NCI-H748 treated with DMSO at 0.1 percent for 48 hours (cell line): Measurements from ENCODE around the gene HRK.
A peak's percentile ranks its signal among the peaks of the same experiment; 100 is the strongest.
"Not testable (repeated sequence)": the region's sequence is repeated elsewhere in the genome, so short reads cannot be mapped to it uniquely, and the experiment has no call there.

Experiments
- DNase-seq: peaks from one replicate; lab custom pipeline; 2025; lab: John Stamatoyannopoulos, UW

HRK gene

DNA sequence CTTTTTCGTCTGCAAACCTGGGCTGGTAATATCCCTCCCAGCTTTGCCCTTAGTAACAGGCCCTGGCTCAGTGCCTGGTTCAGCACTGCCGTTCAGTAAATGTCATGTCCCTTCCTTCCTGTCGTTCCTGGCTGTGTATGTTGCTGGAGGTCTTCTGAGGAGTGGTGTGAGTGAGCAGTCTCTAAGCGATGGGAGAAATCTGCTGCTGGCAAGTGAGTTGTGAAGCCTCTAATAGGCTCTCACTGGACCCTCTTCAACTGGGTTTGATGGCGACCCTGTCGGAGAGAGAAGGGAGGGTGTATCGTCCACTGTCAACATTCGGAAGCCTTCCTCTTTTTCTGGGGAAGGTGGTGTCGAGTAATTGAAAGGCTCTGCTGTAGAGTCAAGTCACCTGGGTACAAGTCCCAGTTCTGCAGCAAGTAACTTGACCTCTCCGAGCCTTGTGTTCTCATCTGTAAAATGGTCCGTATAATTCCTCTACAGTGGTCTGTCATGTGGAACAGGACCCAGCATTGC, 62.8 kb downstream of the HRK start:
- no peak for DNase-seq

DNA sequence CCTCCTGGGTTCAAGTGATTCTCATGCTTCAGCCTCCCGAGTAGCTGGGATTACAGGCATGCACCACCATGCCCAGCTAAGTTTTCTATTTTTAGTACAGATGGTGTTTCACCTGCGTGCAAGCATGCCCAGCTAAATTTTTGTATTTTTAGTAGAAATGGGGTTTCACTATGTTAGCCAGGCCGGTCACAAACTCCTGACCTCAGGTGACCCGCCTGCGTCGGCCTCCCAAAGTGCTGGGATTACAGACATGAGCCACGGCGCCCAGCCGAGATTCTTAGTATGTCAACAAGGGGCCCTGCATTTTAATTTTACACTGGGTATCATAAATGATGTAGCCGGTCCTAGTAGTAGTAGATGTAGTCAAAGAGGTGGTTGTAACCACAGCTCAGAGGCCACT, 66.5 kb downstream of the HRK start:
- DNase-seq = not testable (repeated sequence)

DNA sequence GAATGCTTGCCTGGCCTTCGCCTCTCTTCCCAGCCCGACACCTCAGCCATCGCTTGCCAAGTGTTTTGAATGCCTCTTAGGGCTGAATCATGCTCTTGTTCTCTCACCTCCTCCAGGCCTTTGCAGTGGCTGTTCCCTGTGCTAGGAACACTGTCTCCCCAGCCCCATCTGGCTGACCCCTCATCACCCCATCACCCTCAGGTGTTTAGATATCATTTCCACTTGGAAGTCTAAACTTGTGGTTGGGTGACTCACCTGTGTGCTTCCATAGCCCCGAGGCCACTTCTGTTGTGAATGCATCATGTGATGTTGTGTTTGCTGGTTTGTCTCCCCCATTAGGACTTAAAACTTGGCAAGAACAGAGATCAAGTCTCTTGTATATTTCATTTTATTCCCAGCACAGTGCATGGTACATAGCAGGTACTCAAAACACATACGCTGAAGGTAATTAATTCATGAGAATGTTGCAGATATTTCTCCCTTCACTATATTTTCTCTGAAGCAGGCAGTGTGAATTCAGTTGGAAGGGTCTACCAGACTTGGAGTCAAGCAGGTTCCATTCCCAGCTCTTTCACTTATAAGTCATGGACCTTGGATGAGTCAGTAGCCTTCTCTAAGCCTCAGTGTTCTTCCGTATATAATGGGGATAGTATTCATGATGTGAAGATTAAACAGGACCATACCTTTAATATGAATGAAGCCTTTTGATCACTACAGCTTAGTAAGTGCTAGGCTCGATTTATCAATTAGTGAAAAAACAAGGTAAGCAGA, 67.8 kb downstream of the HRK start:
- no peak for DNase-seq

DNA sequence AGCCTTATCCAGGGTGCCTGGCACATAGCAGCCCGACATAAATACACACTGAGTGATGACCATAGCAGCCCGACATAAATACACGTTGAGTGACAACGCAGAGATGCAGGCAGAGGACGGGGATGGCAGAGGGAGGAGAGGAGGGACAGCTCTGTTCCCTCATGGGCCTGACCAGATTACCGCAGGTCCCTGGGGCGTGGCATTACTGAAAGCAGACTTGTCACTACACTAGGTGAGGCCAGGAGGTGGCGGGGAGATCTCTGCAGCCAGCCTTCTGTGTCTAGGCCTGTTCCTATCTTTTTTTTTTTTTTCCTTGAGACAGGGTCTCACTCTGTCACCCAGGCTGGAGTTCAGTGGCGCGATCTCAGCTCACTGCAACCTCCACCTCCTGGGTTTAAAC, 69.0 kb downstream of the HRK start:
- no peak for DNase-seq

DNA sequence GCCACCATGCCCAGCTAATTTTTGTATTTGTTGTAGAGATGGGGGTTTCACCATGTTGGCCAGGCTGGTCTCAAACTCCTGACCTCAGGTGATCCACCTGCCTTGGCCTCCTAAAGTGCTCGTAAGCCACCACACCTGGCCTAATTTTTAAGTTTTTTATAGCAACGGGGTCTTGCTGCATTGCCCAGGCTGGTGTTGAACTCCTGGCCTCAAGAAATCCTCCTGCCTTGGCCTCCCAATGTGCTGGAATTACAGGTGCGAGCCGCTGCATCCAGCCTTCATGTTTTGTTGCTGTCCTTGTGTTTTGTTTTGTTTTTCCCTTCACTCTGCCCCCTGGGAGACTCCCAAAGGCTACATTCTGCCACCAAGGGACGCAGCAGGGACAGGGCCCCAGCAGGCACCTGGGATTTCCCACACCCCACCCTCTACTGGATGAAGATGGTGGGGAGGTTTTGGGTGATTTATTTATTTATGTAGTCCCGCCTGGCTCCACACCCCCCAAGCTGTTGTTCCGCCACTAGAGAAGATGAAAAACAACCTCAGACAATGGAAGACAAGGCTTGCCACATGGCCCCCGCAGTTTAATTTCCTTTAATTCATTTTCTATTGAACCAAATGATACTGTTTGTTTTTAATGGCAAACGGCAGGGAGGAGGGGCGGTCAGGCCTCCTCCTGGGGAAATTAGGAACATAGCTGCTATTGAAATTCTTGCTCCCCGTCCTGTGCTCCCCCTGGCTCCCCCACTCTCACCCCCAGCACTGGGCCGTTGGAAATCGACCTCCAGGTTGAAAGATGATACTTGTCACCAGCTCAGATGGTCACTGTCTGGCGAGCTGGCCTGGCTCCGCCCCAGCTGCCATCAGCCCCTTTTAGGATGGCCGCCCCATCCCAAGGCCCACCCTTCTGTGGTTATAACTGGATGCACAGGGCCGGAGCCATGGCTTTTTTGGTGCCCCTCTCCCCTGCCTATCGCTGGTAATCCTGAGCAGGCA, 72.8 kb downstream of the HRK start:
- peak; percentile 5 for DNase-seq

DNA sequence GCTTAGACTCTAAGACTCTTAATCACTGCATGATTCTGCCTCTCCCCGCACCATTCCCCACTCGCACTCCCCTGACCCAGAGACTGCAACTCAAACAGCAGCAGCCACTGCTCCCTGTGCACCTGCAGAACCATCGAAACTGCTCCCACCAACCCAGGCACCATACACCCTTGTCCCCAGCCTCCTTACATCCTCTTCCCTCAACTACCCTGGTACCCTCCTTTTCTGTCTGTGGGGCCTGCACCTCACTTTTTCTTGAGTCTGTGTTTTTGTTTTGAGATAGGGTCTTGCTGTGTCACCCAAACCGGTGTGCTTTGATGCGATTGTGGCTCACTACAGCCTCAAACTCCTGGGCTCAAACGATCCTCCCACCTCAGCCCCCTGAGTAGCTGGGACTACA, 73.7 kb downstream of the HRK start:
- no peak for DNase-seq

DNA sequence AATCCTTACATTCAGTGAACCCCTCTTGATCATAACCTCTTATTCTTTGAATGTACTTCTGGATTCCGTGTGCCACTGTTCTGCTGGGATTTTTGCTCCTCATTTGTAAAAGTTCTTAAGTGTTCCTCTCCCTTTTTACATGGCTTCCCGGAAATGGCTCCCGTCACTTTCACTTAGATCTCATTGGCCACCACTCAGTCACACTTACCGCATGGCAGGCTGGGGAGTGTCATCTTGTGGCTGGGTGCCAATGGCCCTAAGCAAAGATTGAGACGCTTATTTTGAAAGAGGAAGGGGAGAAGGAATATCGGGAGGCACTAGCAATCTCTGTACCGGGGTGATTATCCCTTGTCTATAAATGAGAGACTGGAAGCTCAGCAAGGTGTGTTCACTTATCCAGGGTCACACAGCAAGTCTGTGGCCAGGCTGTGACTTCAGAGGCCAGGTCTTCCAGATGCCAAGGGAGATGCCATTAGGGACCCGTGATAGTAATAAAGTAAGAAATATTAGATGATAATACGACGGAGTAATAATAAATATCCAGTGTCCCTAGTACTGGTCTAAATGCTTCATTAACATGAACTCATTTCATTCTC, 74.3 kb downstream of the HRK start:
- DNase-seq = no peak
